Muscle layer of duodenum (tissue), 2 donors: ENCODE data around the gene EIF6.

ENCODE experiments used
- H3K27ac ChIP-seq: one replicate; pipeline ENCODE4 v1.7.0; 2013; ENCODE audit warnings: mild to moderate bottlenecking, low read length
- H3K27me3 ChIP-seq: one replicate; pipeline ENCODE4 v1.7.0; 2013; ENCODE audit warnings: low read depth, mild to moderate bottlenecking, control low read depth, low read length
- H3K36me3 ChIP-seq, 2 donors: one replicate each; pipeline ENCODE4 v1.7.0; 2013; ENCODE audit warnings: low read length in 2 of 2, control low read depth in 1 of 2, mild to moderate bottlenecking in 1 of 2; ENCODE audit not compliant: insufficient read depth in 2 of 2, control insufficient read depth in 1 of 2
- H3K4me1 ChIP-seq, 2 donors: one replicate each; pipeline ENCODE4 v1.7.0; 2013; ENCODE audit warnings: low read length in 2 of 2, mild to moderate bottlenecking in 2 of 2, control low read depth in 1 of 2, moderate library complexity in 1 of 2; ENCODE audit not compliant: insufficient read depth in 2 of 2, control insufficient read depth in 1 of 2
- H3K4me3 ChIP-seq, 2 donors: one replicate each; pipeline ENCODE4 v1.7.0; 2013; ENCODE audit warnings: low read length in 2 of 2, low read depth in 1 of 2, mild to moderate bottlenecking in 1 of 2
- H3K9me3 ChIP-seq, 2 donors: one replicate each; pipeline ENCODE4 v1.7.0; 2013; ENCODE audit warnings: low read length in 2 of 2, control low read depth in 1 of 2, mild to moderate bottlenecking in 1 of 2; ENCODE audit not compliant: control insufficient read depth in 1 of 2
- donor health status: healthy.

Gene EIF6

DNA sequence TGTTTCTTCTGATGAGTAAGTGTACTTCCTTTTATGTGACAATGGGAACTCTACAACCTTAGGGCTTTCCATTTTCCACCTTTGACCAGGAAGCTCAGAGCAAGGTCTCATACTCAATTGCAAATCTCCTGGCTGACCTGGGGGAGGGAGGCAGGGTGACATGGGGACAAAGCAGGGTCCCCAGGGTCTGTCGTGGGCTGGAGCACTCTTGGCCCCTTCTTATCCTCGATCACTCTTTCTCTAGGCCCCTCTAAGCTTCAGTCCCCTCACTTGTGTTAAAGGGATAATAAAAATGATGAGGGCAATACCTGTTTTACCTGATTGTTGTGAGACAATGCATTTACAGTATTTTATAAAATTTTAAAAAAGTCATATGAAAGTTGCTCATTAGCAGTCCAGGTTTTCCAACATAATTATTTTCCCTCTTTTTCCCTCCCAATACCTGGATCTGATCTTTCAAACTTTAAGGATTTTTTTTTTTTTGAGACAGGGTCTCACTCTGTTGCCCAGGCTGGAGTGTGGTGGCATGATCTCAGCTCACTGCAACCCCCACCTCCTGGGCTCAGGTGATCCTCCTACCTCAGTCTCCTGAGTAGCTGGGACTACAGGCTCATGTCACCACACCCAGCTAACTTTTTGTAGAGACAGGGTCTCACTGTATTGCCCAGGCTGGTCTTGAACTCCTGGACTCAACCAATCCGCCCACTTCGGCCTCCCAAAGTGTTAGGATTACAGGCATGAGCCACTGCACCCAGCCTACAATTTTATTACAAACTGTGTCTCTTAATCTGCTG is 16.1 kb upstream of the EIF6 start:
- H3K4me1 ChIP-seq, result peaks cover 0 to 9% of the 10 kb centered on the region in 2 donors
- no peak overlapping the region for H3K4me3 ChIP-seq
- H3K9me3 ChIP-seq, result no peaks in the 10 kb centered on the region
- no peak overlapping the region for H3K27ac ChIP-seq
- no peaks in the 10 kb centered on the region for H3K27me3 ChIP-seq
- H3K36me3 ChIP-seq, result peaks cover 0 to 5% of the 10 kb centered on the region in 2 donors

- no peaks in the 10 kb centered on the region for H3K36me3 ChIP-seq
- no peak overlapping the region for H3K27ac ChIP-seq
- peaks cover 0 to 9% of the 10 kb centered on the region in 2 donors for H3K4me1 ChIP-seq
- H3K27me3 ChIP-seq, result no peaks in the 10 kb centered on the region
- H3K9me3 ChIP-seq, result no peaks in the 10 kb centered on the region
- H3K4me3 ChIP-seq, result no peak overlapping the region
Measured at GRCh38 chr20:35299780-35300179, 15.2 kb upstream of the EIF6 start.

- H3K27ac ChIP-seq, result no peak overlapping the region
- H3K36me3 ChIP-seq, result no peaks in the 10 kb centered on the region
- H3K27me3 ChIP-seq, result no peaks in the 10 kb centered on the region
- no peaks in the 10 kb centered on the region for H3K4me1 ChIP-seq
- H3K9me3 ChIP-seq, result no peaks in the 10 kb centered on the region
- H3K4me3 ChIP-seq, result no peak overlapping the region
Measured at GRCh38 chr20:35298264-35298663, 13.7 kb upstream of the EIF6 start.

DNA sequence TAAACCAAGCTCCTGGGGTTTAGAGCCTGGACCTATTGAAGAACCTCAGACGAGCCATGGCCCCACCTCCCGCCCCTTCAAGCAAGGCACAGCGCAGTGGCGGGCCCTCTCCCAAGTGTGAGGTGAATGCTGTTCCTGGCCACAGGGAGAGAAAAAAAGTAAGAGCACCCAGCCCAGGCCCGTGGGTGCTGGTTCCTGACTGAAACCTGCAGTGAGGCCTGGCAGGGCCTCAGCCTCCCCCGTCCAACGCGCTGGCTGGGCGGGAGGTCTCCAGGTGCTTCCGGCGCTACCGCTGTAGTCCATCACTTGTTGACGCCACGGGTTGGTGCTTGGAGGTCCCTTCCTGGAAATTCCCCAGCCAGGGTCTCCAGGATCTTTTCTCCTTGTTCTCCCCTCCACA is 13.2 kb upstream of the EIF6 start:
- Histone ChIP-seq H3K27me3 (no peaks in the 10 kb centered on the region), H3K4me3 (no peak overlapping the region), H3K9me3 (no peaks in the 10 kb centered on the region), H3K27ac (no peak overlapping the region), H3K4me1 (no peaks in the 10 kb centered on the region), H3K36me3 (no peaks in the 10 kb centered on the region)

DNA sequence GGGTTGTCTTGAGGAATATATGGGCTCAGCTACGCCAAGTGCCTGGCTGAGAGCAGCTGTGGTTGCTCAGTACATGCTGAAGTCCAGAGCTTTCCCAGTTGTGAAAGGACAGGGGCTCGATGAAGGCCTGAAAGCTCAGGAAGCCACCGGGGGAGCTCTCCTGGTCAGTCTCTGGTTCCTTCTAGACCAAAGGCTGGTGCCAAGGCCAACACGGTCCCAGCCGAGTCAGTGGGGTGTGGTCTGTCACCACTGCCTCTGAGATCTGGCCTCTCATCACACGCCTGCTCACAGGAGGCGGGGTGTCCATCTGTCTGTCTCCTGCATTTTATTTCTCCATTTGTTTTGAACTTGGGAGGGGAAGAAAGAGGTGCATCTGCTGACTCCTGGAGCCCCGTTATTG is 12.6 kb upstream of the EIF6 start:
- Histone ChIP-seq H3K4me3 (no peak overlapping the region), H3K9me3 (no peaks in the 10 kb centered on the region), H3K4me1 (no peaks in the 10 kb centered on the region), H3K27ac (no peak overlapping the region), H3K27me3 (no peaks in the 10 kb centered on the region), H3K36me3 (no peaks in the 10 kb centered on the region)

- Histone ChIP-seq H3K4me3 (no peak overlapping the region), H3K27ac (no peak overlapping the region), H3K27me3 (no peaks in the 10 kb centered on the region), H3K4me1 (no peaks in the 10 kb centered on the region), H3K9me3 (no peaks in the 10 kb centered on the region), H3K36me3 (no peaks in the 10 kb centered on the region)
Measured at GRCh38 chr20:35296101-35296554, 11.6 kb upstream of the EIF6 start.

DNA sequence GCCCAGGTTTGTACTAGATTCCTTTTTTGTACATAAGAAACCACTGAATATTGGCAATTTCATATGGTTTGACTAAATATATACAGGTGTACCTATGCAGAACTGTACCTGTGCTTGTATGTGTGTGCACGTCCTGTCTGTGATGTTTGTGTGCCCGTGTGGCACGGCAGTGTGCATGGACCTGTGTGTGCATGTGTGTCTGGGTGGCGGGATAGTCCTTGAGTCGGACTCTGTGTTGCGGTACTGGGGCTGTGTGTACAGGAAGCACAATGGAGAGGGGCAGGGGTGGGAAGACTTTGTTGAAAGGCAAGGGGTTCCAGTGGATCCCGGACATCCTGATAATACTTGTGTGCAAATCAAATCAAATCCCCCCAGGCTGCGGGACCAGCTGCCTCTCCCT is 11.1 kb upstream of the EIF6 start:
- Histone ChIP-seq H3K4me3 (no peak overlapping the region), H3K36me3 (no peaks in the 10 kb centered on the region), H3K27me3 (no peaks in the 10 kb centered on the region), H3K27ac (no peak overlapping the region), H3K9me3 (no peaks in the 10 kb centered on the region), H3K4me1 (no peaks in the 10 kb centered on the region)

GRCh38 chr20:35295058-35295457 is 10.5 kb upstream of the EIF6 start:
- no peaks in the 10 kb centered on the region for H3K9me3 ChIP-seq
- H3K27me3 ChIP-seq, result no peaks in the 10 kb centered on the region
- no peak overlapping the region for H3K27ac ChIP-seq
- H3K4me1 ChIP-seq, result no peaks in the 10 kb centered on the region
- no peak overlapping the region for H3K4me3 ChIP-seq
- H3K36me3 ChIP-seq, result no peaks in the 10 kb centered on the region

GRCh38 chr20:35294293-35294685 is 9.7 kb upstream of the EIF6 start:
- Histone ChIP-seq H3K27ac (no peak overlapping the region), H3K4me3 (no peak overlapping the region), H3K27me3 (no peaks in the 10 kb centered on the region), H3K36me3 (no peaks in the 10 kb centered on the region), H3K4me1 (no peaks in the 10 kb centered on the region), H3K9me3 (no peaks in the 10 kb centered on the region)

DNA sequence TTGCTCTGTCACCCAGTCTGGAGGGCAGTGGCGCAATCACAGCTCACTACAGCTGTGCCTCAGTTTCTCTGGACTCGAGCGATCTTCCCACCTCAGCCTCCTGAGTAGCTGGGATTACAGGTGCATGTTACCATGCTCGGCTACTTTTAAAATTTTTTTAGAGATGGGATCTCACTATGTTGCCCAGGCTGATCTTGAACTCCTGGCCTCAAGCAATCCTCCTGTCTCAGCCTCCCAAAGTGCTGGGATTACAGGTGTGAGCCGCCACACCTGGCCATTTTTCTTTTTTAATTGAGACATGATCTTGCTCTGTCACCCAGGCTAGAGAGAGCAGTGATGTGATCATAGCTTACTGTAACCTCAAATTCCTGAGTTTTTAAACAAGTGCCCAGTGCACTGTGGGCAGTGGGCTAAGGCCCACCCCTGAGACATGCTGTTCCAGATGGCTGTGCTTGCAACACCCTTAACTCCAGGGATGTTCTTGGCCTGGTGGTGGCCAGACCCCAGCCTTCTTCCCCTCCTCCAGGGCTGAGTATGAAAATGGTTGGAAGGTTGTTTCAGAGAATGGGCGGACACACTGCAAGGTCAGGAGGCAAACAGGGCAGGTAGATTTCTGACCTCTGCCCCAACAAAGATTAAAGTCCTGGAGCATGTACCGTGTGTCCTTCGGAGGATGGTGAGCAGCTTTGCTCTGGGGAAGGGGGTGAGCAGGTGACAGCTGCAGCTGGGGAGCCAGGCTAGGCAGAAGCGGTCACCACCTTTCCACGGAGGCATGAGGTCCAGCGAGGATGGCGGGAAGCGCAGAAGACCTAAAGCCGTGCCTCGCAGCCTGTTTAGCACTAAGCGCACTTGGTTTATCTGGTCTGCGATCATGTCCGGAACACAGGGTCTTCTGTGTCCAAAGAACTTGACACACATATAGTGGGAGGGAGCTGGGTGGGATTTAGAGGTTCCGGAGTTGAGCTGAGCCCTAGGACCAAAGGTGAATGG is 9.0 kb upstream of the EIF6 start:
- H3K36me3 ChIP-seq, result no peaks in the 10 kb centered on the region
- H3K9me3 ChIP-seq, result no peaks in the 10 kb centered on the region
- H3K27ac ChIP-seq, result no peak overlapping the region
- no peaks in the 10 kb centered on the region for H3K4me1 ChIP-seq
- no peaks in the 10 kb centered on the region for H3K27me3 ChIP-seq
- no peak overlapping the region for H3K4me3 ChIP-seq

- Histone ChIP-seq H3K36me3 (no peaks in the 10 kb centered on the region), H3K9me3 (no peaks in the 10 kb centered on the region), H3K4me1 (no peaks in the 10 kb centered on the region), H3K27ac (no peak overlapping the region), H3K4me3 (no peak overlapping the region), H3K27me3 (no peaks in the 10 kb centered on the region)
Measured at GRCh38 chr20:35292504-35293285, 8.1 kb upstream of the EIF6 start.
